HG03175 (cell line): ENCODE data around the gene SRCIN1.
A peak's percentile ranks its signal among the peaks of the same experiment; 100 is the strongest.
"Not testable (repeated sequence)": the region's sequence is repeated elsewhere in the genome, so short reads cannot be mapped to it uniquely, and the experiment has no call there.

Source experiments
- ATAC-seq: cut with Tn5 transposase; IDR thresholded peaks from one replicate; pipeline ENCODE4 v1.9.1; 2021; ENCODE audit warnings: mild to moderate bottlenecking, moderate library complexity; ENCODE audit not compliant: unreplicated experiment

Gene SRCIN1

DNA sequence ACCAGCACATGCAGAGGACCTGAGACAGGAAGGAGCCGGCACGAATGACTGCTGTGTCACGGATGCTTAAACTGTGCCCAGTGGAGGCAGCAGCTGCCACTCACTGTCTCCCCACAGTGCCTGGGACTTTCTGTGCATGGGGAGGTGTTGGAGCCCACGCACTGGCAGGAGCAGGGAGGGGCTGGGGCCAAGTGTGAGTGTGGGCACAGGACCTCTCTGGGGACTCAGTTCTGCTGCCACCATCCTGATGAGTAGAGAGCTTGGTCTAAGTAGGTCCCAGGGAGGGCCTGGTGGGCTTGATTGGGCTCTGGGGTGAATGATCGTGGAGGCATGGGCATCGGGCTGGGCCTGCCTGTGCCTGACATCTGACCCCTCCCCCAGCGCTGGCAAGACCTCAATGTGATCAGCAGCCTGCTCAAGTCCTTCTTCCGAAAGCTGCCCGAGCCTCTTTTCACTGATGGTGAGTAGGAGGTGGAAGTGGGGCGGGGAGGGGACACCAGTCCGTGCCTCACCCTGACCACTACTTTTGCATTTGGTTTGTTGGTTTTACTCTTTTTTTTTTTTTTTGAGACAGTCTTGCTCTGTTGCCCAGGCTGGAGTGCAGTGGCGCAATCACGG is 120.0 kb downstream of the SRCIN1 start:
- ATAC-seq: peak; percentile 81

DNA sequence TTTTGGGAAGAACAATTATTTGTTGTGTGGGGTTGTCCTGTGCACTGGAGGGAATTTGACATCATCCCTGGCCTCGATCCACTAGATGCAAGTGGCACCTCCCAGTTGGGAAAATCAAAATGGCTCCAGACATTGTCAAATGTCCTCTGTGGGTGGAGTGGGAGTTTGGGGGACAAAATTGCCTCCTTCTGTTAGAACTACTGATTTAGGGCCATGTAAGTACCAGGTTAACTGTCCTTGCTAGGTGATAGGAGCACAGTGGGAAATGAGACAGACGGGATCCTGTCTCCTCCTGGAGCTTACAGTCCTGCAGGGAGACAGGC is 120.6 kb downstream of the SRCIN1 start:
- ATAC-seq: no peak

DNA sequence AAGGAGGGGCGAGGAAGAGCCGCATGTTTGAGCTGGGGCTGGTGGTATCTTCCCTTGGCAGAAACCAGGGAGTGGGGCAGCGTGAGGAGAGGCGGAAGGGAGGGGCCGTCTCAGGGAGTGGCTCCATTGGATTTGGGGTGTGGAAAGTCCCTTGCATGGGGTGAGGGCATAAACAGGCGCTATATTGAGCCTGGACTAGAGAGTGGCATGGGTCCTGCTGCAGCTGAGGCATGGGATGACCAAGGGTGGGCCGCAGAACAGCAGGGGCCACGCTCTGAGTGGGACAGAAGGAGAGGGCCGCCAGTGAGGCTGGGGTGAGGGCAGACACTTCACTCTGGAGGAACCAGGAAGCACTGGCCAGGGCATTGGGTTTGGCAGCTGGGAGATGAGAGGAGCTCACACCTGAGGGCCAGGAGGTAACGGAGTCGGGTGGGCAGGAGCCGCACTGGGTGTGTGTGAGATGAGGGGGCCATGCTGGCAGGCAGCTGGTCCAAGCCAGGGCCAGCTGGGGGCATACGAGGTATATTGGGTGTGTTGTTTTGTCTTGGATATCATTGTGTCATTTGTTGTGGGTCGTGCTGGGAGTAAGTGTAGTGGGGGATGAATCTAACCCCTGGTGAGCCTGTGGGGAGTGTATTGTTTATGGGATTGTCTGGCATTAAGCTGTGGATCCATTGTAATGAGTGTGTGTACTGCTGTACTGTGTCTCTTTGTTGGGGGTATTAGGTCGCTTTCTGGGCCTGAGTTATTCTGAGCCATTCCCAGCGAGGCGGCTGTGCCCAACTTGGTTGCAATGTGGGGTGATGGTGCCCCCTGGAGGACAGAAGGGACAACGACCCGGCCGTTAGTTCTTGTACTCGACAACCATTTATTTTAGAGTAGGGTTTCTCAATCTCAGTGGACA is 121.3 kb downstream of the SRCIN1 start:
- ATAC-seq: not testable (repeated sequence)

DNA sequence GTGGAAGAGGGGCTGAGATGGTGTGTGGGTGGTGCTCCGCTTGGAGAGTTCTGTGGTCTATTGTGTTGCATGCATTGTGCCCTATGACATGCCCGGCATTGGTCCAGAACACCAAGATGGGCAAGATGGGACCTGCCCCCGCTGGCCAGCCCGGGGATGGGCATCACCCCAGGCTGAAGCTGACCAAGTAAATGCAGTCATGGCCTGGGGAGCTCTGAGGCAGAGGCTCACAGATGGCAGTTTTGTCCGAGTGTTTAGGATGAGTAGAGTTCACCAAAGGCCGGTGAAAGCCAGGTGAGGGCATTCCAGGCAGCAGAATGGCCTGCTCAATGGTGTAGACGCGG is 123.1 kb downstream of the SRCIN1 start:
- not testable (repeated sequence) for ATAC-seq

DNA sequence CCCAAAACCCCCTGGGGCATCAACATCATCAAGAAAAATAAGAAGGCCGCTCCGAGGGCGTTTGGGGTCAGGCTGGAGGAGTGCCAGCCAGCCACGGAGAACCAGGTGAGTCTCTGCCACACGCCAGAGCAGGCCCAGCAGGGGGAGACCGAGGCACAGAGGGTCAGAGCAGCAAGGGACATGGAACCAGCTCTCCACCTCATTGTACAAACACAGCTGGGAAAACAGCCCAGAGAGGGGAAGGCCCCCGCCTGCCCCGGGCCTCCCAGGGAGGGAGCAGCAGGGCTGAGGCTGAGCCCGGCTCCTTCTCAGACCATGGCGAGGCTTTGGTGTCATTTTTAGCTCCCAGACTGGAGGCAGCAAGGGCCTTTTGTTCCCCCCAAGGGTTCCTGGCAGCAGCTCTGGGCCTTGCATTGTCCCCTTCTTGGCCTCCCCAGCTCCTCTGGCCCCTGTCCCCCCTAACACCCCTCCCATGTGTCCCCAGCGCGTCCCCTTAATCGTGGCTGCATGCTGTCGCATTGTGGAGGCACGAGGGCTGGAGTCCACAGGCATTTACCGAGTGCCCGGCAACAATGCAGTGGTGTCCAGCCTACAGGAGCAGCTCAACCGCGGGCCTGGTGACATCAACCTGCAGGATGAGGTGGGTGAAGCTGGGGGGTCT is 123.6 kb downstream of the SRCIN1 start:
- ATAC-seq: not testable (repeated sequence)
